ENCODE data around the gene TOMM7.

TOMM7 gene

GRCh38 chr7:22860784-22861482, 38.3 kb upstream of the TOMM7 start:
- Histone ChIP-seq H3K4me3 (ENCODE audit: low read depth, low read length) (no peak overlapping the region), H3K9ac (ENCODE audit: low read depth, low read length) (no peak overlapping the region), H3K4me1 (ENCODE audit: control insufficient read depth, insufficient read depth, low read length) (peaks cover 3% of the 10 kb centered on the region), H3K36me3 (ENCODE audit: control insufficient read depth, insufficient read depth, low read length) (peaks cover 3% of the 10 kb centered on the region), H3K27me3 (ENCODE audit: control insufficient read depth, insufficient read depth, low read length) (no peaks in the 10 kb centered on the region), H3K9me3 (ENCODE audit: control insufficient read depth, insufficient read depth, low read length) (no peaks in the 10 kb centered on the region)

- Histone ChIP-seq H3K9ac (ENCODE audit: low read depth, low read length) (no peak overlapping the region), H3K9me3 (ENCODE audit: control insufficient read depth, insufficient read depth, low read length) (no peaks in the 10 kb centered on the region), H3K36me3 (ENCODE audit: control insufficient read depth, insufficient read depth, low read length) (peaks cover 3% of the 10 kb centered on the region), H3K4me3 (ENCODE audit: low read depth, low read length) (no peak overlapping the region), H3K4me1 (ENCODE audit: control insufficient read depth, insufficient read depth, low read length) (peaks cover 6% of the 10 kb centered on the region), H3K27me3 (ENCODE audit: control insufficient read depth, insufficient read depth, low read length) (no peaks in the 10 kb centered on the region)
Measured at GRCh38 chr7:22860337-22860736, 37.7 kb upstream of the TOMM7 start.

GRCh38 chr7:22859641-22860290, 37.1 kb upstream of the TOMM7 start:
- no peak overlapping the region for H3K9ac ChIP-seq (ENCODE audit: low read depth, low read length)
- peaks cover 9% of the 10 kb centered on the region for H3K4me1 ChIP-seq (ENCODE audit: control insufficient read depth, insufficient read depth, low read length)
- H3K27me3 ChIP-seq (ENCODE audit: control insufficient read depth, insufficient read depth, low read length): no peaks in the 10 kb centered on the region
- H3K4me3 ChIP-seq (ENCODE audit: low read depth, low read length): no peak overlapping the region
- H3K36me3 ChIP-seq (ENCODE audit: control insufficient read depth, insufficient read depth, low read length): peaks cover 3% of the 10 kb centered on the region
- H3K9me3 ChIP-seq (ENCODE audit: control insufficient read depth, insufficient read depth, low read length): no peaks in the 10 kb centered on the region

DNA sequence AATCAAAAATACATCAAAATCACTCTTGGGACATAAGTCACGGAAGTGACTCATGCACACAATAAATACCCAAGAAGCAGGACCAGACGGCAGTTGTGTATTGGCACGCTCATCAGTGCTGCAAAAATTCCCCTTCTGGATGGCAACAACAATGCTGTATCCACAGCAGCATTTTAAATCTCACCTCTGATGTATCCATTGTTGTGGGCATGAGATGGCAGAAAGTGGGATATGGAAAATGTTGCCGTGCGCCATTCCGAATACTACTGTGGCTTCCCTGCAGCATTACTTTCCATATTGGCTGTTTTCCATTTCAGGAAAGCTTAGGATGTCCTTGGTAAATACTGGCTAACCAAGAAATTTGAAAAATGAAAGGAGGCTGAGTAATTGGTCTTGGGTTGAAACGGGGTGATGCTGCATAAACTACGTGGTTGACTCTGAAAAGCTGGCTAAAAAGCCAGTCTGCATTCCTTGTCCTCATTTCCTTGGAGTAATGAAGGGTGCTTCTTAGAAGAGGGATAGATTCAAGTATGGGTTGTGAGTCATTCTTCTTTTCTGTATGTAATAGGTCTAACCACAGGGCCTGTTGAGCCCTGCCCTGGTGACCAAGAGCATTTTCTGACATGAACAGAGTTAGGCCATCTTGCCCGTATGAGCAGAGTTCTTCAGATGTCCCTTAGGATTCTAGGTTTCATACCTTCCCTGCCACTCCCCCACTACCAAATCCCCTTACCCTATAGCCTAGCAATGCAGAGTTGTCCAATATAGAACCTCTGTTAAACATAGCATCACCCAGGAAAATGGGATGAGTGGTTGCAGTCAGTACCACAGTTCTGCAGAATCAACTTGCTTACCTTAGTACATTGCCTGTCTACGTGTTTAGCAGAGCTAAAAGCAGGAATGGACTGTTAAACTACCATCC, 36.3 kb upstream of the TOMM7 start:
- peaks cover 9% of the 10 kb centered on the region for H3K4me1 ChIP-seq (ENCODE audit: control insufficient read depth, insufficient read depth, low read length)
- peaks cover 3% of the 10 kb centered on the region for H3K36me3 ChIP-seq (ENCODE audit: control insufficient read depth, insufficient read depth, low read length)
- no peak overlapping the region for H3K4me3 ChIP-seq (ENCODE audit: low read depth, low read length)
- no peak overlapping the region for H3K9ac ChIP-seq (ENCODE audit: low read depth, low read length)
- H3K9me3 ChIP-seq (ENCODE audit: control insufficient read depth, insufficient read depth, low read length): no peaks in the 10 kb centered on the region
- no peaks in the 10 kb centered on the region for H3K27me3 ChIP-seq (ENCODE audit: control insufficient read depth, insufficient read depth, low read length)

GRCh38 chr7:22858274-22858639, 35.6 kb upstream of the TOMM7 start:
- peaks cover 3% of the 10 kb centered on the region for H3K27me3 ChIP-seq (ENCODE audit: control insufficient read depth, insufficient read depth, low read length)
- no peak overlapping the region for H3K9ac ChIP-seq (ENCODE audit: low read depth, low read length)
- peaks cover 3% of the 10 kb centered on the region for H3K36me3 ChIP-seq (ENCODE audit: control insufficient read depth, insufficient read depth, low read length)
- no peaks in the 10 kb centered on the region for H3K9me3 ChIP-seq (ENCODE audit: control insufficient read depth, insufficient read depth, low read length)
- peaks cover 9% of the 10 kb centered on the region for H3K4me1 ChIP-seq (ENCODE audit: control insufficient read depth, insufficient read depth, low read length)
- H3K4me3 ChIP-seq (ENCODE audit: low read depth, low read length): no peak overlapping the region

DNA sequence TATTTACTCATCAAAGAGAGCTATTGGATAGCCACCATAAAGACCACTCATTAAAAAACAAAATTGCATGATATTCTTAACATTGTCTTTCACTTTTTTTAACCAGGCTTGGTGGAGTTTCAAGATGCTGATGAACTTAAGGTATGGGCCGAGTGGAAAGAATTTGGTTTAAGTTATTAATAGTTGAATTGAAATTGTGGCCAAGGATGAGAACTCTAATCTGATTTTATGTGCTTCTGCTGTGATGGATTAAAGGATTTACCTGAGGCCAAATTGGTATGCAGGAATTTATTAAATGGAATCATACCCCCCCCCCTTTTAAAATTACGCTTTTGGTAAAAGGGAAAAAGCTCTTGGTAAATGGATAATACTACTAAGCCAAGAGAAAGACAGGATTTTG, 33.8 kb upstream of the TOMM7 start:
- Histone ChIP-seq H3K4me1 (ENCODE audit: control insufficient read depth, insufficient read depth, low read length) (peaks cover 12% of the 10 kb centered on the region), H3K4me3 (ENCODE audit: low read depth, low read length) (no peak overlapping the region), H3K27me3 (ENCODE audit: control insufficient read depth, insufficient read depth, low read length) (peaks cover 8% of the 10 kb centered on the region), H3K9me3 (ENCODE audit: control insufficient read depth, insufficient read depth, low read length) (no peaks in the 10 kb centered on the region), H3K9ac (ENCODE audit: low read depth, low read length) (no peak overlapping the region), H3K36me3 (ENCODE audit: control insufficient read depth, insufficient read depth, low read length) (peaks cover 3% of the 10 kb centered on the region)

DNA sequence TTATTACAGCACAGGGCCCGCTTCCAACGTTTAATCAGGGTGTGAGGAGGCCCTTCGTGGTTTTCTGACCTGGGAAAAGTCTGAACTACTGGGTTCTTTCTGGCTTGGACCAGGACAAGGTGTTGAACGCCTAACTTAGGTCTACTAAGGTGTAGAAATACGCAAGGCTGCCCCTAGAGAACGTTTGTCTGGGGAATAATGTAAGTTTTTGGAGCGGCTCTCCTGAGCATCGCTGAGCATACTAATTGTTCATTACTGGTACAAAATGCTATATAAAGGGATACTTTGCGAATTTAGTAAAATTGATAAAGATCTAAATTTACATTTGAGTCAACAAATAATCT, 32.4 kb upstream of the TOMM7 start:
- no peaks in the 10 kb centered on the region for H3K9me3 ChIP-seq (ENCODE audit: control insufficient read depth, insufficient read depth, low read length)
- H3K27me3 ChIP-seq (ENCODE audit: control insufficient read depth, insufficient read depth, low read length): peaks cover 8% of the 10 kb centered on the region
- H3K4me1 ChIP-seq (ENCODE audit: control insufficient read depth, insufficient read depth, low read length): peaks cover 12% of the 10 kb centered on the region
- peak overlapping the region; percentile 93 for H3K9ac ChIP-seq (ENCODE audit: low read depth, low read length)
- peaks cover 3% of the 10 kb centered on the region for H3K36me3 ChIP-seq (ENCODE audit: control insufficient read depth, insufficient read depth, low read length)
- peak overlapping the region; percentile 84 for H3K4me3 ChIP-seq (ENCODE audit: low read depth, low read length)

DNA sequence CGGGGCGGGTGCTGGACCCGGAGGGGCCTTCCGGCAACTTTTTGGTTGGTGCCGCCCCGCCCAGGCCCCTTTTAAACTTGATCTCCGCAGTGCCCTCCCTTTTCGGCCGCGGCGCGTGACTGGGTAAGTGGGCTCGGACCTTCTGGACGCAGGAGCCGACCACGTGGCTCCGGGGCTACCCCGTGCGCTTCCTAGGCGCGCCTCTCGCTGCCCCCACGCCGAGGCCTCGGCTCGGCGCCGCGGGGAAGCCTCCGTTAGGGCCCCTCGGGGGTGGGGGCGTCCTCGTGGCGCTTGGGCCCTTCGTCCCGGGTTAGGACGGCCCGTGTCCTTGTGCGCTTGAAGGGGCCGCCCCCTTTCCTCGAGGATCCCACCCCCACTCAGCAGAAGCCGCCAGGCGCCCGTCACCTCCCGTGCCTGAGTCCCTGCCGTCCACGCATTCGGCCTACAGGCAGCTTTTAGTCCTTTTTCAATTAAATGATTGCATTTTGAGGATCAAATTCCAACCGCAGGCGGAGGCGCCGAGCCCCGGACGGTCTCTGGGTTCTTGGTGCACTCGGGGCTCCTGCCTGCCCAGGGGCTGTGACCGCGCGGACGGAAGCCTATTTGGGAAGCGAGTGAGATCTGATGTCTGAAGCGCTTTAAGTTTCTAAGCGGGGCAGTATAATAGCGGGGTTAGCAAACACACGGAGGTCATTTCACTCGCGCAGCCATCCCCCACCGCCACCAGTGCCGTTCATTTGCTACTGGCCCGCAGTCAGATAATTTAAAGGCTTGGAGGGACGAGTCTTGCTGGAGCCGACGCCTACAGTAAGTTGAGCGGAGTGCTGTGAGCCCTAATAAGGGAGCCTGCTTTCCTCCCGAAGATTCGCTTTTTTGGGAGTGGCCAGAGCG, 31.8 kb upstream of the TOMM7 start:
- Histone ChIP-seq H3K27me3 (ENCODE audit: control insufficient read depth, insufficient read depth, low read length) (peaks cover 8% of the 10 kb centered on the region), H3K9me3 (ENCODE audit: control insufficient read depth, insufficient read depth, low read length) (no peaks in the 10 kb centered on the region), H3K4me1 (ENCODE audit: control insufficient read depth, insufficient read depth, low read length) (peaks cover 12% of the 10 kb centered on the region), H3K36me3 (ENCODE audit: control insufficient read depth, insufficient read depth, low read length) (peaks cover 3% of the 10 kb centered on the region), H3K4me3 (ENCODE audit: low read depth, low read length) (peak overlapping the region; percentile 84), H3K9ac (ENCODE audit: low read depth, low read length) (peak overlapping the region; percentile 93)

GRCh38 chr7:22853674-22854157, 31.1 kb upstream of the TOMM7 start:
- H3K4me3 ChIP-seq (ENCODE audit: low read depth, low read length): peak overlapping the region; percentile 60
- peaks cover 8% of the 10 kb centered on the region for H3K27me3 ChIP-seq (ENCODE audit: control insufficient read depth, insufficient read depth, low read length)
- peaks cover 2% of the 10 kb centered on the region for H3K36me3 ChIP-seq (ENCODE audit: control insufficient read depth, insufficient read depth, low read length)
- H3K9me3 ChIP-seq (ENCODE audit: control insufficient read depth, insufficient read depth, low read length): no peaks in the 10 kb centered on the region
- H3K9ac ChIP-seq (ENCODE audit: low read depth, low read length): no peak overlapping the region
- peaks cover 12% of the 10 kb centered on the region for H3K4me1 ChIP-seq (ENCODE audit: control insufficient read depth, insufficient read depth, low read length)

DNA sequence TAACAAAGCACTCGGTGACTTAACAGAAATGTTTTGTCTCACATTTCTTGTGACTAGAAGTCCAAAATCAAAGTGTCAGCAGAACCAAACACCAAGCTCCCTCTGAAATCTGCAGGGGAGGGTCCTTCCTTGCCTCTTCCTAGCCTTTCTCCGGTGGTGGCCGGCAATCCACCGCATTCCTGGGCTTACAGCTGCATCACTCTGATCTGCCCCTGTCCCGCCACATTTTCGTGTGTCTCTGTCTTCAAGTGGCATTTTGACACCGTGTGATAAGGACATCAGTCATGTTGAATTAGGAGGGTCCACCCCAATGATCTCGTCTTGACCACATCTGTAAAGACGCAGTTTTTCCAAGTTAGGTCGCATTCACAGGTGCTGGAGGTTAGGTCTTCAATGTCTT, 30.5 kb upstream of the TOMM7 start:
- Histone ChIP-seq H3K27me3 (ENCODE audit: control insufficient read depth, insufficient read depth, low read length) (peaks cover 8% of the 10 kb centered on the region), H3K4me1 (ENCODE audit: control insufficient read depth, insufficient read depth, low read length) (peaks cover 12% of the 10 kb centered on the region), H3K4me3 (ENCODE audit: low read depth, low read length) (no peak overlapping the region), H3K9me3 (ENCODE audit: control insufficient read depth, insufficient read depth, low read length) (no peaks in the 10 kb centered on the region), H3K9ac (ENCODE audit: low read depth, low read length) (no peak overlapping the region), H3K36me3 (ENCODE audit: control insufficient read depth, insufficient read depth, low read length) (no peaks in the 10 kb centered on the region)

DNA sequence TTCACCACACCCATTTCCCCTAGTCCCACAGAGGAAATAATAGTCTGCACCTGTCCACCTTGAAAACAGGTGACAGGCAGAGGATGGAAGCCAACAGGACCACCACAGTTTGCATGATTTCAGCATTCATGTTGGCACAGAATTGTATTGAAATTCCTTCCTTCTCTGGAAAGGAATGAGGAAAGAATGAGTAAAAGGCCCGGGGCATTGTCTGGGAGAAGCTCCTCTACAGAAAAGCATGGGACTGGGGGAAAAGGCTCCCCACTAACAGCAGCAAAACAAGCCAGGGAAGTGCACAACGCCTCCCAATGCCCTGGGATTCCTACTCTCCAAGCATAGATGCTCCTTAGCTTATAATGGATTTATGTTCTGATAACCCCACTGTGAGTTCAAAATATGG, 28.5 kb upstream of the TOMM7 start:
- H3K36me3 ChIP-seq (ENCODE audit: control insufficient read depth, insufficient read depth, low read length): no peaks in the 10 kb centered on the region
- peaks cover 11% of the 10 kb centered on the region for H3K4me1 ChIP-seq (ENCODE audit: control insufficient read depth, insufficient read depth, low read length)
- peaks cover 8% of the 10 kb centered on the region for H3K27me3 ChIP-seq (ENCODE audit: control insufficient read depth, insufficient read depth, low read length)
- no peak overlapping the region for H3K4me3 ChIP-seq (ENCODE audit: low read depth, low read length)
- H3K9ac ChIP-seq (ENCODE audit: low read depth, low read length): no peak overlapping the region
- no peaks in the 10 kb centered on the region for H3K9me3 ChIP-seq (ENCODE audit: control insufficient read depth, insufficient read depth, low read length)

Measured in iPS-15b (cell line).